GM15510 (cell line): ENCODE data around the gene ROGDI.
A peak's percentile ranks its signal among the peaks of the same experiment; 100 is the strongest.

Source experiments
- POLR2A ChIP-seq: IDR thresholded peaks from 3 replicates; pipeline ENCODE4 v1.6.1; 2011; ENCODE audit warnings: borderline replicate concordance; ENCODE audit not compliant: insufficient read length; ENCODE audit errors: extremely low read depth

Gene ROGDI

GRCh38 chr16:4787068-4787467 is 15.4 kb downstream of the ROGDI start:
- no peak for TF ChIP-seq POLR2A

- TF ChIP-seq POLR2A: no peak
These were observed 16.5 kb downstream of the ROGDI start for GRCh38 chr16:4785758-4786433.

- no peak for TF ChIP-seq POLR2A
These were observed 18.5 kb downstream of the ROGDI start for GRCh38 chr16:4783951-4784336.

GRCh38 chr16:4783251-4783950 is 19.0 kb downstream of the ROGDI start:
- TF ChIP-seq POLR2A: no peak

GRCh38 chr16:4780235-4780634 is 22.2 kb downstream of the ROGDI start:
- no peak for TF ChIP-seq POLR2A

GRCh38 chr16:4778050-4778392 is 24.4 kb downstream of the ROGDI start:
- no peak for TF ChIP-seq POLR2A

GRCh38 chr16:4777339-4778049 is 24.9 kb downstream of the ROGDI start:
- no peak for TF ChIP-seq POLR2A

- no peak for TF ChIP-seq POLR2A
These were observed 26.2 kb downstream of the ROGDI start for GRCh38 chr16:4776141-4776705.

GRCh38 chr16:4775005-4775404 is 27.4 kb downstream of the ROGDI start:
- no peak for TF ChIP-seq POLR2A

- TF ChIP-seq POLR2A: no peak
These were observed 30.1 kb downstream of the ROGDI start for GRCh38 chr16:4772351-4772750.

GRCh38 chr16:4771646-4772045 is 30.8 kb downstream of the ROGDI start:
- TF ChIP-seq POLR2A: no peak

- no peak for TF ChIP-seq POLR2A
These were observed 33.2 kb downstream of the ROGDI start for GRCh38 chr16:4769306-4769638.

GRCh38 chr16:4768549-4769305 is 33.7 kb downstream of the ROGDI start:
- TF ChIP-seq POLR2A: peak; percentile 78

- no peak for TF ChIP-seq POLR2A
These were observed 34.4 kb downstream of the ROGDI start for GRCh38 chr16:4767872-4768548.
